DND-41 (cell line): ENCODE results near the gene GOT1.

Source experiments
- ATAC-seq: fragments of 200-7000 bp; cut with Tn5 transposase; 3 replicates; pipeline ENCODE4 v1.9.1; 2021; ENCODE audit warnings: low read depth; ENCODE audit not compliant: insufficient read depth
- DNase-seq: peaks from one replicate; pipeline ENCODE4 v3.0.0-alpha.2; 2020
- H2AFZ ChIP-seq: 2 replicates; pipeline ENCODE4 v1.6.0; 2012; ENCODE audit warnings: low read depth, low read length
- H3K27ac ChIP-seq: 2 replicates; pipeline ENCODE4 v1.5.1; 2012; ENCODE audit warnings: low read length, inconsistent platforms
- H3K27me3 ChIP-seq: fragments of 200-600 bp; sonication (generic); 2 replicates; pipeline ENCODE4 v1.6.0; 2012; ENCODE audit warnings: low read length, mild to moderate bottlenecking, inconsistent platforms; ENCODE audit not compliant: insufficient read depth, poor library complexity
- H3K36me3 ChIP-seq: 2 replicates; pipeline ENCODE4 v1.5.1; 2012; ENCODE audit warnings: low read length, inconsistent platforms; ENCODE audit not compliant: insufficient read depth
- H3K4me1 ChIP-seq: 2 replicates; pipeline ENCODE4 v1.5.1; 2012; ENCODE audit warnings: mild to moderate bottlenecking, low read length; ENCODE audit not compliant: insufficient read depth
- H3K4me2 ChIP-seq: 2 replicates; pipeline ENCODE4 v1.6.0; 2012; ENCODE audit warnings: mild to moderate bottlenecking, moderate library complexity, low read length, inconsistent platforms; ENCODE audit not compliant: insufficient read depth
- H3K4me3 ChIP-seq, 2 experiments: fragments of 200-600 bp in 1 of 2; shearing (Covaris generic) in 1 of 2; 2 replicates each; pipeline ENCODE4 v1.5.1; 2012 to 2016; ENCODE audit warnings: inconsistent platforms in 2 of 2, low read length in 2 of 2, mild to moderate bottlenecking in 2 of 2, low read depth in 1 of 2, moderate library complexity in 1 of 2
- H3K79me2 ChIP-seq: 2 replicates; pipeline ENCODE4 v1.6.0; 2012; ENCODE audit warnings: low read length, inconsistent platforms; ENCODE audit not compliant: insufficient read depth
- H3K9ac ChIP-seq: 2 replicates; pipeline ENCODE4 v1.6.0; 2012; ENCODE audit warnings: low read depth, mild to moderate bottlenecking, inconsistent platforms, low read length, moderate library complexity
- H3K9me3 ChIP-seq: 2 replicates; pipeline ENCODE4 v1.5.1; 2012; ENCODE audit warnings: low read length, moderate library complexity, mild to moderate bottlenecking, inconsistent platforms; ENCODE audit not compliant: insufficient read depth, severe bottlenecking
- H4K20me1 ChIP-seq: 2 replicates; pipeline ENCODE4 v1.6.0; 2012; ENCODE audit warnings: low read length; ENCODE audit not compliant: insufficient read depth
- EZH2 ChIP-seq: IDR thresholded peaks from 3 replicates; pipeline ENCODE4 v1.6.1; 2012; ENCODE audit warnings: borderline replicate concordance, low read depth, mild to moderate bottlenecking, moderate library complexity, low read length, inconsistent platforms; ENCODE audit not compliant: severe bottlenecking
- TF ChIP-seq, protein P1 (sequence below): IDR thresholded peaks from 2 replicates; pipeline ENCODE4 v1.5.1; 2012; ENCODE audit warnings: borderline replicate concordance, low read length, moderate library complexity, mild to moderate bottlenecking; ENCODE audit not compliant: poor library complexity, severe bottlenecking; ENCODE audit errors: extremely low read depth

GOT1 gene

DNA sequence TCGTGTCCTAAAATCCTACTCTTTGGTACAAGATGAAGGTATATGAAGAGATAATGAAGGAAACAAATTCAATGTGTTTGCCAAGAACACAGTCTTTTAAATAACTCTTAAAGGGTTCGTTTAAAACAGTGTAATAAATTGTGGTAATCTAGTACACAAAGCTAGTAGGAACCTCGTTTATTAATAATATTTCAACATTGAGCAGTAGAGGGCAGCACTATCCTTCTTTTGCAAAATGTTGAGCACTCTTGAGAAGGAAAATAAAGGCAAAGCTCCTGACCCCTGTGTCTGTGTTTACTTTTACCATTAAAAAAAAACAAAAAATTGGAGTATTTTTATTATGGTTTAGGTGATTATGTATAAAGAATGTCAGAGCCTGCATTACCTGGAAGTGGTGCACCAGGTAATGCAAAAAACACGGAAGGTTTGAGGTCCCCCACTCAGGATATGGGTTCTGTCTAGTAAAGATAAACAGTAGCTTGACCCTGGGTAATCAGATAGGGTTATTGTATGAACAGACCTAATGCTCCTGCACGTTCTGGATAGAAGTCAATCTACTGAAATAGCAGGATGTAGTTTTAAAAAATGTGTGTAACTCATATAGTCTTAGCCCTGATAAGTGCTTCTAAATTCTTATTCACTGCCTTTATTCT, 5.7 kb upstream of the GOT1 start:
- no peak for DNase-seq
- Histone ChIP-seq H3K36me3 (no peaks in the 10 kb centered on the region), H3K4me2 (no peak overlapping the region), H4K20me1 (no peaks in the 10 kb centered on the region), H3K9ac (no peak overlapping the region), H3K4me1 (peaks cover 18% of the 10 kb centered on the region), H3K27me3 (no peaks in the 10 kb centered on the region), H3K9me3 (no peaks in the 10 kb centered on the region), H3K79me2 (peaks cover 10% of the 10 kb centered on the region), H3K4me3 (no peak overlapping the region), H2AFZ (no peak overlapping the region), H3K27ac (no peak overlapping the region)
- ATAC-seq: peak; percentile 84
- TF ChIP-seq EZH2: no peak
- TF ChIP-seq, protein P1, sequence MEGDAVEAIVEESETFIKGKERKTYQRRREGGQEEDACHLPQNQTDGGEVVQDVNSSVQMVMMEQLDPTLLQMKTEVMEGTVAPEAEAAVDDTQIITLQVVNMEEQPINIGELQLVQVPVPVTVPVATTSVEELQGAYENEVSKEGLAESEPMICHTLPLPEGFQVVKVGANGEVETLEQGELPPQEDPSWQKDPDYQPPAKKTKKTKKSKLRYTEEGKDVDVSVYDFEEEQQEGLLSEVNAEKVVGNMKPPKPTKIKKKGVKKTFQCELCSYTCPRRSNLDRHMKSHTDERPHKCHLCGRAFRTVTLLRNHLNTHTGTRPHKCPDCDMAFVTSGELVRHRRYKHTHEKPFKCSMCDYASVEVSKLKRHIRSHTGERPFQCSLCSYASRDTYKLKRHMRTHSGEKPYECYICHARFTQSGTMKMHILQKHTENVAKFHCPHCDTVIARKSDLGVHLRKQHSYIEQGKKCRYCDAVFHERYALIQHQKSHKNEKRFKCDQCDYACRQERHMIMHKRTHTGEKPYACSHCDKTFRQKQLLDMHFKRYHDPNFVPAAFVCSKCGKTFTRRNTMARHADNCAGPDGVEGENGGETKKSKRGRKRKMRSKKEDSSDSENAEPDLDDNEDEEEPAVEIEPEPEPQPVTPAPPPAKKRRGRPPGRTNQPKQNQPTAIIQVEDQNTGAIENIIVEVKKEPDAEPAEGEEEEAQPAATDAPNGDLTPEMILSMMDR: peak; percentile 65

DNA sequence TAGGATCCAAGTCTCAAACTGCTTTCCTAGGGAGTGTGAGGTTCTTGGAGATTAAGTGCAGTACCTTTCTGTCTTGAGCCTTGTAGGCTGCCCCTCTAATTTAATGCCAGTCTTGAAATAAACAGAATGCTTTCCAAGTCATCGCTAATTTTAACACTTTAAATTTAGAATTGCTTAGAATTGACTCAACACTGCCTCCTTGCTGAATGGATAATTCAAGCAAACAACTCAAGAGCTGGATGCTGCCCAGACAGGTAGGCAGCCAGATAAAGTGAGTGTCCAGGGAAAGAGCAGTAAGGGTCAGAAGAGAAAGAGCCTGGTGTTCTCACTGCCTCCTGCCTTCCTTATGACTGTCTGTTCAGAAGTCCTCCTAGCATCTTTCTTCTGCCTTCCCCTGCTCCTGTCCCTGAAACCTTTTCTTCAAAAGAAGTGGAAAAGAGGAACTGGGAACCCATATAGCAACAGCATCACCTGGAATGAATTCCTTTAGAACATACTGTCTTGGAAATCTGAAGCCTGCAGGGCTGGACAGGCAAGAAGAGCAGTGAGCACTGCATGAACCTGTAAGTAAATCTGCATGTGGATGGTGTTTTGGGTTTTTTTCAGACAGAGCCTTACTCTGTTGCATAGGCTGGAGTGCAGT, 3.1 kb upstream of the GOT1 start:
- H2AFZ ChIP-seq: no peak overlapping the region
- no peaks in the 10 kb centered on the region for H3K27me3 ChIP-seq
- H3K4me2 ChIP-seq: no peak overlapping the region
- H3K4me1 ChIP-seq: peaks cover 37% of the 10 kb centered on the region
- H3K36me3 ChIP-seq: no peaks in the 10 kb centered on the region
- no peaks in the 10 kb centered on the region for H4K20me1 ChIP-seq
- DNase-seq (no peak), ATAC-seq (no peak)
- H3K9me3 ChIP-seq: no peaks in the 10 kb centered on the region
- no peak overlapping the region for H3K4me3 ChIP-seq
- peaks cover 33% of the 10 kb centered on the region for H3K79me2 ChIP-seq
- TF ChIP-seq, protein P1: peak; percentile 29
- no peak for TF ChIP-seq EZH2
- no peak overlapping the region for H3K9ac ChIP-seq
- no peak overlapping the region for H3K27ac ChIP-seq

DNA sequence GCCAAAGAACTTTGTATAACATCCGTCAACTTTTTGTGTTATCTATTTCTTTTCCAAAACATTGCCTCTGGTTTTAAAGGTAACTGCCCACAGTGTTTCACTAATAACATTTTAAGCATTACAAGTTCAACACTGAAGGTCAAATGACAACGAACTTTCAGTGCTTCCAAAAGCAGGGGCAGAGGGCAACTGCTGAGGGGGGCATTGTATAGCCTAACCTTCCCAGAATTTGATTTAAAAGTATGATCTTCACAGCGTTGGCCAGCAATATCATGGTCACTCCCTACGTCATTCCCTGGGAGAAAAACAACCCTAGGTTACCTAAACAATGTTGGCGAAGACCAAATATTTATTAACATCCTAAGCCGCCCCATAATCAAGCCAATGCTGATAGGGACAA, 2.5 kb upstream of the GOT1 start:
- no peaks in the 10 kb centered on the region for H3K36me3 ChIP-seq
- H3K27me3 ChIP-seq: no peaks in the 10 kb centered on the region
- no peaks in the 10 kb centered on the region for H4K20me1 ChIP-seq
- H3K9ac ChIP-seq: no peak overlapping the region
- H3K4me1 ChIP-seq: peaks cover 38% of the 10 kb centered on the region
- no peak overlapping the region for H2AFZ ChIP-seq
- no peak for DNase-seq
- no peaks in the 10 kb centered on the region for H3K9me3 ChIP-seq
- no peak overlapping the region for H3K27ac ChIP-seq
- TF ChIP-seq, protein P1: no peak
- TF ChIP-seq EZH2: no peak
- peaks cover 36% of the 10 kb centered on the region for H3K79me2 ChIP-seq
- H3K4me2 ChIP-seq: no peak overlapping the region
- no peak overlapping the region for H3K4me3 ChIP-seq
- no peak for ATAC-seq
